ENCODE data around the gene CYLD.

The CYLD gene

DNA sequence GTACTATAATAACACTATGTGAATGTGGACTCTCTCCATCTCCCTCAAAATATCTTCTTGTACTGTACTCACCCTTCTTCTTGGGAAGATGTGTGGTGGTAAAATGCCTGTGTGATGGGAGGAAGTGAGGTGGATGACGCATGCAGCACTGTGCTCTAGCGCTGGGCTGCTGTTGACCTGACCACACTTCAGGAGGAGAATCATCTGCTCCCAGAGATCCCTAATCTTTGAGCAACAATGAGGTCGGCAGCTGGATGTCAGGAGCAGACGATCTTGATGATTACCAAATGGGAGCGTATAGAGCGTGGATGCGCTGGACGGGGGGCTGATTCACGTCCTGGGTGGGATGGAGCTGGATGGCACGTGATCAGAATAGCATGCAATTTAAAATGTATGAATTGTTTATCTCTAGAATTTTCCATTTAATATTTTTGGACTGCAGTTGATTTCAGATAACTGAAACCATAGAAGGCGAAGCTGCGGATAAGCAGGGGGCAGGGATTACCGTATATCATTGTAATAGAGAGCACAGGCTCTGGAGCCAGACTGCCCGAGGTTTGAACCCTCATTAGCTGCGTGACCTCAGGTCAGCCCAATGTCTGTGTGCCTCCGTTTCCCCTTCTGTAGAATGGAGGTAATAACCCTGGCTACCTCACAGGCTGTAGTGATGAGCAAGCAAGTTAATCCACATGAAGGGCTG, 23.7 kb upstream of the CYLD start:
- Histone ChIP-seq H3K9me3 (ENCODE audit: low read depth, low read length) (no peaks in the 10 kb centered on the region), H3K36me3 (ENCODE audit: insufficient read depth, low read length) (no peaks in the 10 kb centered on the region), H3K9ac (ENCODE audit: insufficient read length) (no peak overlapping the region), H3K27ac (no peak overlapping the region), H3K4me3 (no peak overlapping the region)
- TF ChIP-seq FOXP2 (optimal IDR thresholded peaks at IDR 0.05; ENCODE audit: control extremely low read depth, extremely low read length, insufficient read depth) = no peak
- TF ChIP-seq EZH2 (IDR thresholded peaks at IDR 0.05) = no peak
- TF ChIP-seq POLR2AphosphoS5 (IDR thresholded peaks at IDR 0.05; ENCODE audit: borderline replicate concordance, low read depth, low read length) = no peak
- no peak for DNase-seq (ENCODE audit: low read depth, low spot score)

DNA sequence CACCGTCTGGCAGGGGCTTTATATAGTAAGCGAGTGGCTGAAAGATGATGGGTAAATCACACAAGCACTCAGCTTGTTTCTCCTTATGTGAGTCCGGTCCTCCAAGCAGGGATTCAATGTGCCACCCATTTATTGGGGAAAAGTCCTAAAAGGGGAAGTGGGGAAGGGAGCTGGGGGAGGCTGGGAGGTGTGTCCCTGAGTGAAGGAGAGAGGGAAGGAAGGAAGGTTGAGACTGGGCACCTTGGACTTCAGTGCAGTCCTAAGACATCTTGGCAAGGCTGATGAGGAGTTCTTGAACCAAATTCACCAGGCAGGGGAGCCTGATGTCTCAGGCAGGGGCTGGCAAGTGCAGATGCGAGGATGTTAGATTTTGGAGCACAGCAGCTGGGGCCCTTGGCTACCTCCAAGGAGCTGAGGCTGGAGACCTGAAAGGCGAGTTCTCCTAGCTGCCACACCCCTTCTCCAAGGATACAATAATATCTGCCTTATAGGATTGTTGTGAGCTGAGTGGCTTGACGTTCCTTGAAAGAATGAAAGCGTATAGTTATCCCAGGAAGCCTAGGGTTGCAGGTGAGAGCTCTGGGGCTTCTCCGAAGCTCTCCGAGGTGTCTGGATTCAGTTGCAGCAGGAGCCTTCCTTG, 23.0 kb upstream of the CYLD start:
- DNase-seq (ENCODE audit: low read depth, low spot score) = no peak
- Histone ChIP-seq H3K9ac (ENCODE audit: insufficient read length) (no peak overlapping the region), H3K9me3 (ENCODE audit: low read depth, low read length) (no peaks in the 10 kb centered on the region), H3K4me3 (no peak overlapping the region), H3K36me3 (ENCODE audit: insufficient read depth, low read length) (no peaks in the 10 kb centered on the region), H3K27ac (no peak overlapping the region)
- TF ChIP-seq EZH2 (IDR thresholded peaks at IDR 0.05) (no peak), POLR2AphosphoS5 (IDR thresholded peaks at IDR 0.05; ENCODE audit: borderline replicate concordance, low read depth, low read length) (no peak), FOXP2 (optimal IDR thresholded peaks at IDR 0.05; ENCODE audit: control extremely low read depth, extremely low read length, insufficient read depth) (no peak)

DNA sequence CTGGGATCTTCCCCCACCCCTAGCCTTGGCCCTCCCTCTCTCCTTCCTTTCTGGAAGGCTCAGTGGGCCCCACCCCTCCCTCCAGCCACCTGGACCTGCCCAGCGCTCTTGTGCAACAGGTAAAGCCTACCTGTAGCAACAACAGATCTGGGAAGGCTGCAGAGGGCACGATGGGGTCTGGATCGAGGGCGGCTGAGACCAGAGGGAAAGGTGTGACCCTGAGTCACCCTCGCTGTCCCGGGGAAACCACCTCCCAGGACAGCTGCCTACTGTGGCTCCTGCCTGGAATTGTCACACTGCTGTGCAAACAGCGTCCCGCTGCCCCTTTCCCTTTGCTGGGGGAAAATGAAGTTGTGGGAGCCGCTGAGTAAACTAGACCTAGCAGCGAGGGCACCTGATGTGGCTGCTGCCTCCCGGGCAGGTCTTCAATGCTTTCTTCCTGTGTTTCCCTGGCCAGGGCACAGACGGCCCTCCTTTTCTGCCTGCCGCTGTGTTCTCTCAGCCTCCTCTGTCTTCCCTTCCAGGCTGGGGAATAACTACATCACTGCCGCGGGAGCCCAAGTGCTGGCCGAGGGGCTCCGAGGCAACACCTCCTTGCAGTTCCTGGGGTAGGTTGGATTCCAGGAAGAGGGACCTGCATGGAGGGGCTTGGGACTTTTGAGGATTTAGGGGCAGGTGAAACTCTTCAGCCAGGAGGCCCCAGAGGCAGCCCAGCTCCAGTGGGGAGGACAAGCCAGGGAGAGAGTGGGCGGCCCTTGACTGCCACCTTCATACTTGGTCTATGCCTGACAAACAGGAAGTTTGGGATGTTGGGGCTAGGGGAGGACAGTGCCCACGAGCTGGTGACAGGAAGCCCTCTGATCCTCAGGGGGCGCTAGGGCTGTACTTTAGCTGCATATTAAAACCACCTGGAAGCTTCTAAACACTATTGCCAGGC, 22.2 kb upstream of the CYLD start:
- no peak for DNase-seq (ENCODE audit: low read depth, low spot score)
- Histone ChIP-seq H3K27ac (no peak overlapping the region), H3K4me3 (no peak overlapping the region), H3K9ac (ENCODE audit: insufficient read length) (no peak overlapping the region), H3K36me3 (ENCODE audit: insufficient read depth, low read length) (no peaks in the 10 kb centered on the region), H3K9me3 (ENCODE audit: low read depth, low read length) (no peaks in the 10 kb centered on the region)
- no peak for TF ChIP-seq POLR2AphosphoS5 (IDR thresholded peaks at IDR 0.05; ENCODE audit: borderline replicate concordance, low read depth, low read length)
- no peak for TF ChIP-seq FOXP2 (optimal IDR thresholded peaks at IDR 0.05; ENCODE audit: control extremely low read depth, extremely low read length, insufficient read depth)
- TF ChIP-seq EZH2 (IDR thresholded peaks at IDR 0.05) = no peak

DNA sequence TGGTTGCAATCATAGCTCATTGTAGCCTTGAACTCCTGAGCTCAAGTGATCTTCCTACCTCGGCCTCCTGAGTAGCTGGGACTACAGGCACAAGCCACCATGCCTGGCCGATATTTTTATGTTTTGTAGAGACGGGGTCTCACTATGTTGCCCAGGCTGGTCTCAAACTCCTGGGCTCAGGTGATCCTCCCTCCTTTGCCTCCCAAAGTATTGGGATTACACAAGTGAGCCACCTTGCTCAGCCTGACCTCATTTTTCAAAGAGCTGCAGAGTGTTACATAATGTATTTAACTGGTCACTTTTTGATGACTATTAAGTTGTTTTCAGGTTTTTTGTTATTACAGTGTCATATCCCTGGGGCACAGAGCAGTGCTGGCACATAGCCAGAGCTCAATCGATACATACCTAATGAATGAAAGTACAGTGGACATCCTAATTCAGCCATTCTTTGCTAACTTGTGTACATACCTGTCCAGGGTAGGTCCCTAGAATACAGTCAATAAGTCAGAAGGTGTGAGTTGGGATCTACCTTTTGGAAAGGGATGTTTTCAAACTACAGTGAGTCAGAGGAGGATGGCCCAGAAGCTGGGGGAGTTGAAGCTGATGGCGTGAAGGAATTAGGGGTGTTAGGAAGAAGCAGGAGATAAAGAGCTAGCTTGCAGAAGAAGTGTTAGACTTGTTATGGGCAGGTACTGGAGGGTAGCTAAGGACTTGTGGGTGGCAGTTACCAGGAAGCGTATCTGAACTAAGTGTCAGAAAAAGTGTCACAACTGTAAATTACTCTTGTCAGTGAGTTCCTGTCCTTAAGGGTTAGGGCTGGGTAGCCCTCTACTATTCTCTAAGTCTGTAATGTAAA, 20.1 kb upstream of the CYLD start:
- Histone ChIP-seq H3K9me3 (ENCODE audit: low read depth, low read length) (no peaks in the 10 kb centered on the region), H3K4me3 (no peak overlapping the region), H3K9ac (ENCODE audit: insufficient read length) (no peak overlapping the region), H3K36me3 (ENCODE audit: insufficient read depth, low read length) (no peaks in the 10 kb centered on the region), H3K27ac (no peak overlapping the region)
- no peak for DNase-seq (ENCODE audit: low read depth, low spot score)
- TF ChIP-seq POLR2AphosphoS5 (IDR thresholded peaks at IDR 0.05; ENCODE audit: borderline replicate concordance, low read depth, low read length) (no peak), EZH2 (IDR thresholded peaks at IDR 0.05) (no peak), FOXP2 (optimal IDR thresholded peaks at IDR 0.05; ENCODE audit: control extremely low read depth, extremely low read length, insufficient read depth) (no peak)

DNA sequence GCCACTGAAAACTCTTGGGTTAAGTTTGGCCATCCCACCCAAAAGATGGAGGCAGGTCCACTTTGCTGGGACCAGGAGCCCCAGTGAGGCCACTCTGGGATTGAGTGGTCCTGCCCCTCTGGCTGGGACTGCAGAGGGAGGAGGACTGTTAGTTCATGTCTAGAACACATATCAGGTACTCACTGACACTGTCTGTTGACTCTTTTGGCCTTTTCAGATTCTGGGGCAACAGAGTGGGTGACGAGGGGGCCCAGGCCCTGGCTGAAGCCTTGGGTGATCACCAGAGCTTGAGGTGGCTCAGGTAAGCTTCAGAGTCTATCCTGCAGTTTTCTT, 19.5 kb upstream of the CYLD start:
- TF ChIP-seq FOXP2 (optimal IDR thresholded peaks at IDR 0.05; ENCODE audit: control extremely low read depth, extremely low read length, insufficient read depth) (no peak), POLR2AphosphoS5 (IDR thresholded peaks at IDR 0.05; ENCODE audit: borderline replicate concordance, low read depth, low read length) (no peak), EZH2 (IDR thresholded peaks at IDR 0.05) (no peak)
- Histone ChIP-seq H3K36me3 (ENCODE audit: insufficient read depth, low read length) (no peaks in the 10 kb centered on the region), H3K9me3 (ENCODE audit: low read depth, low read length) (no peaks in the 10 kb centered on the region), H3K27ac (no peak overlapping the region), H3K4me3 (no peak overlapping the region), H3K9ac (ENCODE audit: insufficient read length) (no peak overlapping the region)
- DNase-seq (ENCODE audit: low read depth, low spot score) = no peak

DNA sequence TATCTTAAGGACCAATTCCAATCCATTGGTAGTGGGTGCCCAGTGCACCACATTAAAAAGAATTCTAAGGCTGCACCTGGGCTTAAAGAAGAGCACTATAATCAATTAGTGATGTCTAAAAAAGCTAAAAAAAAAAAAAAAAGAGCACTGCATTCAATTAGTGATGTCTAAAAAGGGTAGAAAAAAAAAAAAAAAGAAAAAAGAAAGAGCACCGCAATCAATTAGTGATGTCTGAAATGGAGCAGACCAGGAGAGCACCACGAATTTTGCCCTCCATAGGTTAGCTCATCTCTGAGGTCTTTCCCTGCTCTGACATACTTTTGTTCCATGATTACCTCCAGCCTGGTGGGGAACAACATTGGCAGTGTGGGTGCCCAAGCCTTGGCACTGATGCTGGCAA, 18.9 kb upstream of the CYLD start:
- no peaks in the 10 kb centered on the region for H3K9me3 ChIP-seq (ENCODE audit: low read depth, low read length)
- no peak overlapping the region for H3K4me3 ChIP-seq
- no peaks in the 10 kb centered on the region for H3K36me3 ChIP-seq (ENCODE audit: insufficient read depth, low read length)
- H3K9ac ChIP-seq (ENCODE audit: insufficient read length) = no peak overlapping the region
- H3K27ac ChIP-seq = no peak overlapping the region
- TF ChIP-seq EZH2 (IDR thresholded peaks at IDR 0.05) (no peak), FOXP2 (optimal IDR thresholded peaks at IDR 0.05; ENCODE audit: control extremely low read depth, extremely low read length, insufficient read depth) (no peak), POLR2AphosphoS5 (IDR thresholded peaks at IDR 0.05; ENCODE audit: borderline replicate concordance, low read depth, low read length) (no peak)
- no peak for DNase-seq (ENCODE audit: low read depth, low spot score)

DNA sequence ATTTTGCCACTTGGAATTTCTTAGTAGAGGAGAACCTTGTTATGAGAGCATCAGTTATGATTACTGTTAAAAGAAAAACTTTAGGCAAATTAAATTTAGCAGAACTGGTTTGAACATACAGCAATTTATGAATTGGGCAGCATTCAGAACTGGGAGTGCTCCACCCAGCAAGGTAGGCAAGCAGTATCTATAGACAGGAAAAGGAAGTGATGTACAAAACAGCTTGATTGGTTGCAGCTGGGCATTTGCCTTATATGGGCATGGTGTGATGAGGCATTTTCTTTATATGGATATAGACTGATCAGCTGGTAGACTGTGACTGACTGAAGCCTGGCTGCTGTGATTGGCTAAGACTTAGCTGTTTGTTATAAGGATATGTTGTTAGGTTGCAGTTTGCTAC, 17.6 kb upstream of the CYLD start:
- Histone ChIP-seq H3K9me3 (ENCODE audit: low read depth, low read length) (no peaks in the 10 kb centered on the region), H3K36me3 (ENCODE audit: insufficient read depth, low read length) (no peaks in the 10 kb centered on the region), H3K27ac (no peak overlapping the region), H3K4me3 (no peak overlapping the region), H3K9ac (ENCODE audit: insufficient read length) (no peak overlapping the region)
- TF ChIP-seq EZH2 (IDR thresholded peaks at IDR 0.05) (no peak), POLR2AphosphoS5 (IDR thresholded peaks at IDR 0.05; ENCODE audit: borderline replicate concordance, low read depth, low read length) (no peak), FOXP2 (optimal IDR thresholded peaks at IDR 0.05; ENCODE audit: control extremely low read depth, extremely low read length, insufficient read depth) (no peak)
- DNase-seq (ENCODE audit: low read depth, low spot score) = no peak
